ENCODE results near the gene LRRC51.
"Not testable (repeated sequence)": the region's sequence is repeated elsewhere in the genome, so short reads cannot be mapped to it uniquely, and the experiment has no call there.

Gene LRRC51

DNA sequence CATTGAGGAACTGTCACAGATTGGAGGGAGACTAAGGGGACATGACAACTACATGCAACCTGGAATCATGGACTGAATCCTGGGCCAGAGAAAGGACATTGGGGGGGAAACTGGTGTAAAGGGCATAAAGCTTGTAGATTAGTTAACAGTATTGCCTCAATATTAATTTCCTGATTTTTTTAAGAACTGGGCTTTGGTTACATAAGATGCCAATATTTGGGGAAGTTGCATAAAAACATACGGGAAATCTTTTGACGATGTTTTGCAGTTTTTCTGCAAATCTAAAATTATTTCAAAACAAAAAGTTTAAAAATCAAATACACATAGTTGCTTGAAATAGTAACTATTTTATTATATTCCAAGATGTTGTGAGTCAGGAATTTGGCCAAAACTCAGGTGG is 52.0 kb downstream of the LRRC51 start:
- TF ChIP-seq, protein P1, sequence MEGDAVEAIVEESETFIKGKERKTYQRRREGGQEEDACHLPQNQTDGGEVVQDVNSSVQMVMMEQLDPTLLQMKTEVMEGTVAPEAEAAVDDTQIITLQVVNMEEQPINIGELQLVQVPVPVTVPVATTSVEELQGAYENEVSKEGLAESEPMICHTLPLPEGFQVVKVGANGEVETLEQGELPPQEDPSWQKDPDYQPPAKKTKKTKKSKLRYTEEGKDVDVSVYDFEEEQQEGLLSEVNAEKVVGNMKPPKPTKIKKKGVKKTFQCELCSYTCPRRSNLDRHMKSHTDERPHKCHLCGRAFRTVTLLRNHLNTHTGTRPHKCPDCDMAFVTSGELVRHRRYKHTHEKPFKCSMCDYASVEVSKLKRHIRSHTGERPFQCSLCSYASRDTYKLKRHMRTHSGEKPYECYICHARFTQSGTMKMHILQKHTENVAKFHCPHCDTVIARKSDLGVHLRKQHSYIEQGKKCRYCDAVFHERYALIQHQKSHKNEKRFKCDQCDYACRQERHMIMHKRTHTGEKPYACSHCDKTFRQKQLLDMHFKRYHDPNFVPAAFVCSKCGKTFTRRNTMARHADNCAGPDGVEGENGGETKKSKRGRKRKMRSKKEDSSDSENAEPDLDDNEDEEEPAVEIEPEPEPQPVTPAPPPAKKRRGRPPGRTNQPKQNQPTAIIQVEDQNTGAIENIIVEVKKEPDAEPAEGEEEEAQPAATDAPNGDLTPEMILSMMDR (IDR thresholded peaks at IDR 0.05; ENCODE audit: extremely low read depth, missing control alignments): no peak

GRCh38 chr11:72135473-72135872 is 54.8 kb downstream of the LRRC51 start, which contains the start of gene FOLR3:
Gene FOLR3, plus strand, starts transcription at chr11:72135725. Its CDS starts 228 bp downstream, at chr11:72135953.
- not testable (repeated sequence) for DNase-seq (ENCODE audit: low spot score)

More for the DNA sequence above, 52.0 kb downstream of the LRRC51 start:
- DNase-seq (ENCODE audit: low spot score): no peak

DNA sequence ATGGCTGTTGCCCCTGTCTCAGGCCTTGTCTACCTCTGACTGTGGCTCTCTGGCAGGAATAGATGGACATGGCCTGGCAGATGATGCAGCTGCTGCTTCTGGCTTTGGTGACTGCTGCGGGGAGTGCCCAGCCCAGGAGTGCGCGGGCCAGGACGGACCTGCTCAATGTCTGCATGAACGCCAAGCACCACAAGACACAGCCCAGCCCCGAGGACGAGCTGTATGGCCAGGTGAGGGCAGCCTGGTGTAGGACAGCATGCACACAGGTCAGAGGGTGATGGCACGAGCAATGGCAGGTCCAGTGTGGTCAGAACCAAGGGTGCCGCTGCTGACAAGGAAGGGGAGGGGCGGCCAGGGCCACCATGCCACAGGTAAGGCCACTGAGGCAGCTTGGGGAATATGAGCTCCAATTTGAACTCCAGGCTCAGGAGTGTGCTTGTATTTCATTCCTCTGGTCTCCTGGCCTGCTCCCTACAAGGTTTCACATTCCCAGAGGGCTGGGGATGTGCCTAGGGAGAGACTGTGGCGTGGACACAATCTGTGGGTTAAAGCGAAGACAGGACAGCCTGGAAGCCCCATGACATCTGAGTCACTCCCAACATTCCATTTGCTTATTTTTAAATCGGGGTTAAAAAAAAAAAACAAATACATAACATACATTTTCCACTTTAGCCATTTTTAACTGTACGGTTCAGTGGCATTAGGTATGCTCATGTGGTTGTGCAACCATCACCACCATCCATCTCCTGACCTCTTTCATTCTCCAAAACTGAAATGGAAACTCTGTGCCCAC is 55.4 kb downstream of the LRRC51 start:
- TF ChIP-seq, protein P1 (IDR thresholded peaks at IDR 0.05; ENCODE audit: extremely low read depth, missing control alignments): no peak
- DNase-seq (ENCODE audit: low spot score): no peak

DNA sequence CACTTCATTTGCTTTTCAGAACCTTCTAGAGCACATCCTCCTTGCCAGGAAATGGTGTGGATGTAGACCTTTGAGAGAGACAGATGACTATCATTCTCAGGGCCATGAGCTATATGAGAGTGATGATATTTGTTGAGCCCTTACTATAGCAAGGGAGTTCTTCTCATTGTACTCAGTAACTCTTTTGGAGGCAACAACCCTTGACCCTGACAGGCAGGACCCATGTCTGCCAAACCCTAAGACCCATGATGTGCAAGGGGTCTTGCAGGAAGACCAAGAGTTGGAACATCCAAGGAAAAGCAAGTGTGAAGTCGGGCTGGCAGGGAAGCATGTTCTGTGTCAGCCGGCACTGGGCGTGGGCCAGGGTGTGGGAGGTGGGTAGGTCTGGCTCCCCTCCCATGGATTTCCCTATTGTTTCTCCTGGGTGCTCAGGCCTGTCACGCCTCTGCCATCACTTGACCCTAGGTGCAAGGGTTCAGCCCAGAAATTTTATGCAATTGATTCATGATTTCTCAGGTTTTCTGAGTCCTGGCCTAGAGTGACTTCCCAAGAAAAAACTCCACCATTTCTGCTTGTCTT is 56.1 kb downstream of the LRRC51 start:
- DNase-seq (ENCODE audit: low spot score): no peak
- TF ChIP-seq, protein P1 (IDR thresholded peaks at IDR 0.05; ENCODE audit: extremely low read depth, missing control alignments): no peak

DNA sequence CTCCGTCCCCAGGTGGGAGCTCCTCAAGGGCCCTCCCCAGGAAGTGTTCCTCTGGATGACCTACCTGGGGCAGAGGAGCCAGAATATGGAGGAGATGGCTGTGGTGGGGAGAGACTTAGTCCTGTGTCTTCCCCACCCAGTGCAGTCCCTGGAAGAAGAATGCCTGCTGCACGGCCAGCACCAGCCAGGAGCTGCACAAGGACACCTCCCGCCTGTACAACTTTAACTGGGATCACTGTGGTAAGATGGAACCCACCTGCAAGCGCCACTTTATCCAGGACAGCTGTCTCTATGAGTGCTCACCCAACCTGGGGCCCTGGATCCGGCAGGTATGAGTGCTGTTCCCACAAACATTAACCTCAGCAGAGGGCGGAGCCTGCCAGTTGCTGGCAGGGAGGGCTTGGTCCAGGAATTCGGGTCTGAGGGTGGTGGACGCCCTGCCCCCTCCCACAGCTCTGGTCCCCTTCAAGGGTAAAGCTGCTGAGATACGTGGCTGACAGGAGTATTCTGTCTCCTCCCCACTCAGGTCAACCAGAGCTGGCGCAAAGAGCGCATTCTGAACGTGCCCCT is 58.3 kb downstream of the LRRC51 start:
- no peak for DNase-seq (ENCODE audit: low spot score)
- TF ChIP-seq, protein P1 (IDR thresholded peaks at IDR 0.05; ENCODE audit: extremely low read depth, missing control alignments): no peak

- TF ChIP-seq, protein P1 (IDR thresholded peaks at IDR 0.05; ENCODE audit: extremely low read depth, missing control alignments): no peak
- DNase-seq (ENCODE audit: low spot score): no peak
Observed at GRCh38 chr11:72139500-72139899, 58.9 kb downstream of the LRRC51 start.

- no peak for DNase-seq (ENCODE audit: low spot score)
Observed at GRCh38 chr11:72140661-72141060, 60.0 kb downstream of the LRRC51 start.

More at GRCh38 chr11:72140661-72141060, 60.0 kb downstream of the LRRC51 start:
- TF ChIP-seq, protein P1 (IDR thresholded peaks at IDR 0.05; ENCODE audit: extremely low read depth, missing control alignments): no peak

Measured in GM20000 (cell line).